ENCODE results near the gene AACS.

- no peak for TF ChIP-seq EZH2 (IDR thresholded peaks at IDR 0.05; ENCODE audit: low read depth, low read length, severe bottlenecking)
- no peak for TF ChIP-seq NRF1 (IDR thresholded peaks at IDR 0.05; ENCODE audit: low read depth, low read length)
- TF ChIP-seq TAF1 (IDR thresholded peaks at IDR 0.05; ENCODE audit: low read depth, low read length) = no peak
- TF ChIP-seq, protein P1, sequence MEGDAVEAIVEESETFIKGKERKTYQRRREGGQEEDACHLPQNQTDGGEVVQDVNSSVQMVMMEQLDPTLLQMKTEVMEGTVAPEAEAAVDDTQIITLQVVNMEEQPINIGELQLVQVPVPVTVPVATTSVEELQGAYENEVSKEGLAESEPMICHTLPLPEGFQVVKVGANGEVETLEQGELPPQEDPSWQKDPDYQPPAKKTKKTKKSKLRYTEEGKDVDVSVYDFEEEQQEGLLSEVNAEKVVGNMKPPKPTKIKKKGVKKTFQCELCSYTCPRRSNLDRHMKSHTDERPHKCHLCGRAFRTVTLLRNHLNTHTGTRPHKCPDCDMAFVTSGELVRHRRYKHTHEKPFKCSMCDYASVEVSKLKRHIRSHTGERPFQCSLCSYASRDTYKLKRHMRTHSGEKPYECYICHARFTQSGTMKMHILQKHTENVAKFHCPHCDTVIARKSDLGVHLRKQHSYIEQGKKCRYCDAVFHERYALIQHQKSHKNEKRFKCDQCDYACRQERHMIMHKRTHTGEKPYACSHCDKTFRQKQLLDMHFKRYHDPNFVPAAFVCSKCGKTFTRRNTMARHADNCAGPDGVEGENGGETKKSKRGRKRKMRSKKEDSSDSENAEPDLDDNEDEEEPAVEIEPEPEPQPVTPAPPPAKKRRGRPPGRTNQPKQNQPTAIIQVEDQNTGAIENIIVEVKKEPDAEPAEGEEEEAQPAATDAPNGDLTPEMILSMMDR (IDR thresholded peaks at IDR 0.05; ENCODE audit: control extremely low read depth in 1 of 3, insufficient read depth in 1 of 3, low read depth in 1 of 3, low read length in 3 of 3) = no peak
- no peak for TF ChIP-seq TCF12 (IDR thresholded peaks at IDR 0.05; ENCODE audit: low read depth, low read length)
- no peak for TF ChIP-seq BRCA1 (IDR thresholded peaks at IDR 0.05; ENCODE audit: low read depth, low read length)
- no peak for TF ChIP-seq POLR2AphosphoS5 (IDR thresholded peaks at IDR 0.05; ENCODE audit: low read depth, low read length)
- no peak for TF ChIP-seq RNF2 (IDR thresholded peaks at IDR 0.05; ENCODE audit: borderline replicate concordance, low read depth, low read length, missing control alignments, poor library complexity, severe bottlenecking)
- TF ChIP-seq POLR2A (IDR thresholded peaks at IDR 0.05; ENCODE audit: control extremely low read depth in 1 of 2, low read depth in 2 of 2, low read length in 2 of 2) = no peak
- TF ChIP-seq YY1 (IDR thresholded peaks at IDR 0.05; ENCODE audit: low read depth, low read length) = no peak
- TF ChIP-seq SIRT6 (IDR thresholded peaks at IDR 0.05; ENCODE audit: low read length) = no peak
- TF ChIP-seq ATF2 (IDR thresholded peaks at IDR 0.05; ENCODE audit: low read length) = no peak
- TF ChIP-seq EP300 (IDR thresholded peaks at IDR 0.05; ENCODE audit: borderline replicate concordance in 1 of 2, low read depth in 2 of 2, low read length in 2 of 2) = no peak
These were observed 55.9 kb downstream of the AACS start for GRCh38 chr12:125121106-125121505.

All from H1 (cell line).